HL-60/S4 treated with retinoic acid at 250 ng/mL for 4 days and 3 days (cell line): Measurements from ENCODE around the gene TRIM67.

Experiments
- in situ Hi-C: fragments of 300-500 bp; cut with MboI; formaldehyde crosslinking; loops from 2 replicates; pipeline ENCODE4 v1.7.0; 2022; ENCODE audit warnings: low sequenced_read_pairs

Gene TRIM67

DNA sequence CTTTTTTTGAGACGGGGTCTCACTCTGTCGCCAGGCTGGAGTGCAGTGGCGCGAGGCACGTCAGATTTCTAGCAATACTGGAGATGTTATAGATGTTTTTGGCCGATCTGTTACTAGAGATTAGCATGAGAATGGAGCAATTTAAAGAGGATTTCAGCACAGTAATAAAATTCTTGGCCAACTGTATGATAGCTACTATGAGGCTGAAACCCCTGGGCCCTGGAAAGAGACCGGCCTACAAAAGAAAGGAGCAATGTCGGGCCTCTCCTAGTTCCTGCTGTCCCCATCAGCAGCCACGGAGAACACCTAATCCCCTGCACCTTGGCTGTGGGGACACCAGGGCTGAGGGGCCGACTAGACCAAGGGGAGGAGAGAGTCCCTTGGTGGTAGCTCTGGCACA lies 69.7 kb downstream of the TRIM67 start:
- in situ Hi-C loops, result no loop called here

DNA sequence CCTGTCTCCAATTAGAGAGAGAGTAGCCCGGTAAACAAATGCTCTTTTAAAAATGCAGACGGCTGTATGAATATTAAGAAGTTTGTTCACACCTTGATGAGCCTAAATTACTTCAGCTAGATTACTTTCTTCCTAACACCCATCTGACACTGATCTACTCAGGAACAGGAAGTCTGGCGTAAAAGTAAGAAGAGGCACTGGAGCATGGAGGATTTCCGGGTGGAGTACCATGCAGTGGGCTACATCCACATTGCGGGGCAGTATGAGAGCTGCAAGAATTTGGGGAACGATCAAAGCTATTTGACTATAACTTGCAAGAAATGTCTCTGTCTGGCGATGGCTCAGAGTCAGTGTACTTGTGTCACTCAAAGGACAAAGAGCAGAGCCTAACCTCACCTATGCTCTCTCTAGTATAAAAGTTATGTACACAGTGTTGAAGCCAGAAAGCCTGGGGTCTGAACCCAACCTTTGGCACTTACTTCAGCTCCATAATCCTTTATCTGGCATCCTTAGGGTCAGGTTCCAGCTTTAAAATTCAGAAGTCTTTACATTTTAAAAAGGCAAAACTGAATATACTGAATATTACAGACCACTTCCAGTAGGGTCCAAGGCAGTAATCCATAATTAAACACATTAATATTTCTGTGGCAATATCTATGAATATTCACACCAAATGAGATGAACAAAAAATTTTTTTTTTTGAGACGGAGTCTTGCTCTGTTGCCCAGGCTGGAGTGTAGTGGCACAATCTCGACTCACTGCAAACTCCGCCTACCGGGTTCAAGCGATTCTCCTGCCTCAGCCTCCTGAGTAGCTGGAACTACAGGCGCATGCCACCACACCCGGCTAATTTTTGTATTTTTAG lies 71.2 kb downstream of the TRIM67 start:
- in situ Hi-C loops, result no loop called here

DNA sequence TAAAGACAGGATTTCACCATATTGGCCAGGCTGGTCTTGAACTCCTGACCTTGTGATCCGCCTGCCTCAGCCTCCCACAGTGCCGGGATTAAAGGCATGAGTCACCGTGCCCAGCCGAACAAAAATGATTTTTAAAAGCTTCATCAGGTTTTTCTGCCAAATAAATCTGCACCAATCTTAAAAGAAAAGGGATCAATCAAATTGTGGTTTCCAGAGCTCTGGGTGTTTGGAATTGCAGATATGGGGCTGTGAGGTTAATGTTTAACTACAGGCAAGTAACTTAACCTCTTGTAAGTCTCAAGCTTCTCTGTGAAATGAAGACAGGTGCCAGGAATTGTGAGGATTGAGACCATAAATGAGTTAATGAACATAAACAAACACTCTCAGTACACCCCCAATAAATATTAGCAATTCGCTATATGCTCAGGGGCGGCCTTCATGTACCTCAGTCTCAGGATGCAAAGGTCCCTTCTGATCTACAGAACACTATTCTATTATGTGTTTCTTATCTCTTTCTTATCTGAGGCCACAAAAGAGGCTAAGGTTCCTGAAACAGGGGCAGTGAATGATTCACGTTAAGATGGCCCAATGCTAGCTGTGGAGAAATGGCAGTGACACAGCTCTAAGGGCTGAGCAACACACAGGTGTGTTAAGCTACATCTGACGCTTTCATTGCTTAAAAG lies 72.0 kb downstream of the TRIM67 start:
- in situ Hi-C loops, result no loop called here

DNA sequence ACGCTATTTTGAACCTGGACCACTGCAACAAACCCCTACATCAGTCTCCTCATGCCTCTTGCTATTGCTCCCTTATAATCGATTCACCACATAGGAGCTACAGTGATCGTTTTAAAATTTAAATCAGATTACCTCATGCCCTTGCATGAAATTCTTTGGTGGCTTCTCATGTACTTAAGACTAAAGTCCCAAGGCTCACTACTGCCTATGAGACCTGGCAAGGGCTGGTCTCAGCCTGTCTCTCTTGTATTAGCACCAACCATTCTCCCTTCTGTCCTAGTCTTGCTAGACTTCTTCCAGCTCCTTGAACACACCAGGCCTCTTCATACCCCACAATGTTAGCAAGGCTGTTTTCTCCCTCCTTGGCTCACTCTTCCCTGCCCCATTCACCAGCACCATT lies 72.6 kb downstream of the TRIM67 start:
- in situ Hi-C loops, result no loop called here

DNA sequence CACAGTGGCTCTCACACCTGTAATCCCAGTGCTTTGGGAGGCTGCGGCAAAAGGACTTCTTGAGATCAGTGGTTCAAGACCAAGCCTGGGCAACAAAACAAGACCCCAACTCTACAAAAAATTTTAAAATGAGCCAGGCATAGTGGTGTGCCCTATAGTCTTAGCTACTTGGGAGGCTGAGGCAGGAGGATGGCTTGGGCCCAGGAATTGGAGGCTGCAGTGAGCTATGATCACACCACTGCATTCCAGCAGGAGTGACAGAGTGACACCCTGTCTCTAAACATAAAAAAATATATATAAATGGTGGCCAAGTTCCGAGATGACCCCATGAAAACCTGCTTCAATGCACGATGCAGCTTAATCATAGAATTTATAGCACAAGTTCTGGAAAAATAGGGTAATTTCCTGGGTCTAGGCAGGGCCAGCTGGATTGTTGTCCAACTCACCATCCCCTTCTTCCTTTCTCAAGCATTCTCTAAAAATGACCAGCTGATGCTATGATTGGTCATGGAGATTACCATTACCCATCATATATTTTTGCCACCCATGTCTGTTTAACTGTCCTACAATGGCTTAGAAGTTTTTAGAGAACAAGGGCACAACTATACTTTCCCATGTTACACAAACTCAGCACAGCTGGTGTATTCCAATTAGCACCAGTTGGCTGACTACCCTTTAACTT lies 73.8 kb downstream of the TRIM67 start:
- in situ Hi-C loops, result no loop called here

DNA sequence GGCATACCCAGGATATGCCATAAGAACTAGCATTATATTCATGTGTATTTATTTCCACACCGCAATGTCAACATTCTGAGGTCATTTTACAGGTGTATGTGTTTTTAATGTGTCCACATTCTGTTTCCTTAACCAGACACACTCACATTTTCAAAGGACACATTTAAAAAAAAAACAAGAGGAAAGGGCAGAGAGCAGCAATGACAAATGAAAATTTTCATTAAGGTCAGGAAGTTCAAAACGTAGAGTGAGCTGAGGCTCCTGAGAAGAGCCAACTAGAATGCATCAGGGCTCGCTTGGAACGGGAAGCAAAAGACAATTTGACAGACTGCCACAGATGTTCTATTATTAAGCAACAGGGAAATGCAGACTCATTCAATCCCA lies 74.3 kb downstream of the TRIM67 start:
- in situ Hi-C loops, result no loop called here

DNA sequence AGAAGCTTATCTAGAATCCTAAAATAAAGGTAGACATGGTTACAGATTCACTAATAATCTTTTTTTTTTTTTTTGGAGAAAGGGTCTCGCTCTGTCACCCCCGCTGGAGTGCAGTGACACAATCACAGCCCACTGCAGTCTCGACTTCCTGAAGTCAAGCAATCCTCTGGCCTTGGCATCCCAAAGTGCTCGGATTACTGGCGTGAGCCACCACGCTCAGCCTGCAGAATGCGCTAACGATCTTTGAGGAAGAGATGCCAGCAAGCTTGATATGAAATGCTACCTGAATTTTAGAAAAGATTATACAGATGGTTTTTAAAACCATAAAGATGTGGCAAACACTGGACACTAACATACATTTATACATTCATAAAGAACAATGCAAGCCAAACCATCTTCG lies 75.1 kb downstream of the TRIM67 start:
- in situ Hi-C loops, result no loop called here

DNA sequence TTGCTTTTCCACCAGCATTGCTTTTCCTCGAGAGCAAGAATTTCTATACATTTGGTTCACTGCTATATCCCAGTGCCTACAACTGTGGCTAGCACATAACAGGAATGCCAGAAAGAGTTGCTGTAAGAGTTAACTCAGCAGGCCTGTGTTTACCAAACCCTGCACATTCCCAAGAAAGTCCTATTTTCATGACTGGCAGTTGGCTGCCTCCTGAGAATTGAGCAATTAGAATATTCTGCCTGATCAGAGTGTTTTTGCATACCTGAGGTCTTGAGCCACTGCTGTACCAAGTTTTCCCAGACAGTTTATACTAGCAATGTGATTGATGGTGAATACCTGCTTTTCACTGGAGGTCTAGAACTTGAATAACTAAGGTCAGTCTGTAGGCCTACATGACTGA lies 76.4 kb downstream of the TRIM67 start:
- in situ Hi-C loops, result no loop called here

DNA sequence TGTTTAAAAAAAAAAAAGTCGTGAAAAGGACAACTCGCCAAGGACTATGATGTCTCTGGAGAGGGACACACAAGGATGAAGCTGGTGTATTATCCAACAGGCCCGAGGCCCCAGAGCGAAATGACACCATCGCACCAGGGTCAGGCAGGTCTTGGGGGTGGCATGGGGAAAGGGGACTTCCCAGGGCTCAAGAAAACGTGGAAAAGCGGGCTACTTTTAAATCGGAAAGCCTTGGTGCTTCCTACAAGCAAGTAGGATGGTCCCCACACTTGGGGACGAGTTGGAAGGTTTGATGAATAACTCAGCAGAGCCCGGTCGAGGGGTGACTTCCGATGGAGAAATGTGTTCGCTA lies 78.6 kb downstream of the TRIM67 start:
- in situ Hi-C loops, result no loop called here

DNA sequence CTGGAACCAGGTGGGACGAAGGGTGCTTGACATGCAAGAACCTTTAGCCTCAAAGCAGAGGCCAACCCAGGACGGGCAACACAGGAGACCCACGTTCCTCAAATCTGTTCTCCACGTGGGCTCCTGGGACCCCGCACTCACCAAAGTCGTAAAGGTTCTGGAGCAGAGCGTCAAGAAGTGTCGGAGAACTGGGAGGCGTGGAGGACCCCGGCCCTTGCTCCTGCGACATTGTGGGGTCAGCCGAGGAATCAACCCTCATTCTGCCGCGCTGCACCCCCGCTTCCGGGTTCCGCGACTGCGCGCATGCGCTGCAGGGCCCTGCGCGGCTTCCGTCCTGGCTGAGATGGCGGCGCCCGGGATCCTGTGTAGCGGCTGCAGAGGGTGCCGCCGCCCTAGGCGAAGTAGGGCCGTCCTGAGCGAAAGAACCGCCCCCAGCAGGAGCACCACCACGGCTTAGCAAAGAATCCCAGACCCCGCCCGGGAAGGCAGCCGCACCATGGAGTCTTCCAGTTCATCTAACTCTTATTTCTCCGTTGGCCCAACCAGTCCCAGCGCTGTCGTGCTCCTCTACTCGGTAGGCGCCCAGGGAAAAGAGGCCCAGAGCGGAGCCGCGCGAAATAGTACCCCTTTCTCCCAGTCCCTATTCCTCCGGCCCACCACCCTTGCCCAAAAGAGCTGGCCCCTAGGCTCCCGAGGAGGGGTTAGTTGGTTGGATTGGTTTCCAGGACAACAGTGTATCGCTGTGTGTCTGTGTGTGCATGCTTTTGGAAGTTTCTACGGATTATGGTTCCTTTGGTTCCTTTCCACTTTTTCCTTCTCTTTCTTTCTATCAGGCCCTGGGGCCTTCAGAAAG lies 79.3 kb downstream of the TRIM67 start, which contains the start of gene GNPAT:
GNPAT (plus strand) TSS at position 330 of the 853 bp plus-strand sequence; CDS start at position 497, 167 bp downstream.
- in situ Hi-C loops, result no loop called here

DNA sequence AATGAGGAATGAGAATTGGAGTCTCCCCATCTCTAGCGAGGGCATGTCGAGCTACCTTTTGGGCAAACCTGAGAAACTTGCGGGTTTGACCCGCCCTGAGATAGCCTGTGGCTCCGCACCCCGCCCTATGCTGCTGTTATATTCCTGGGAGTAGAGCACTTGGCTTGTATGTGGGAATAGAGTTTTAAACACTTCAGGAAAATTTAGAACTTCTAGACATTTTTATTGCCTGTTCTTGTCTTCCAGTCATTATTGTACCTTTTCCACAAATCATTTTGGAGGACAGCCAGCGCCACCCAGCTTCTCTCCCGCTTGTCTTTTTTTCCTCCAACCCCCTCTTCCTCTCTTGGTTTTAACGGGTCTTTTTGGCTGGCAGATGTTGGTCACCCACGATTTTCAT lies 79.9 kb downstream of the TRIM67 start:
- in situ Hi-C loops, result no loop called here

DNA sequence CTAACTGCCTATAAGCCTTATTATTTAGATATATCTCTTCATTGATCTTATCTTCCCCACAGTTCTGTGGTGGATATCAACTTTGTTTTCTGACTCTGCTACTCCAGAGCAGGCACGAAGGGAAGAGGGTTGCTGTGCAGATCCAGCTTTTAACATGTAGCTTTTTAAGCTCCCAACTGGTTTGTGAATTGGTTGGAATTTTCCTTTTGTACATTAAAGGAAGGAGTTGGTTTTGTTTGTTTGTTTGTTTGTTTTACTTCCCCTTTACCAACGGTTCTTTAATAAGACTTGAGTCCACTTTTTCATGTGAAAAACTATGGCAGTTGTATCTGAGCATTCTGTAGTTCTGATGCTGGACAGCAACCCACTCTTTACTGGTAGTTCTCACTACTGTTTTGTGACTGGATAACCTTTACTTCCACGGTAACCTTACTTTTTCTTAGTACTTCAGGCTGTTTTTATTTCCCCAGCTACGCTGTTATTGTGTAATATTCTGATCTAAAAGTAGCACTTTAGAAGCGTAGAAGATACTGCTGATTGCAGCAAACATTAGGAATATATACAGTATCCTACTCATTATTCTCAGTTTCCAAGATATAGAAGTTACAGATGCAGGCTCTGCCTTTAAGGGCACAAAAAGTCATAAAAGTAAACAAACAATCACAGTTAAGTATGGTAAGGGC lies 80.8 kb downstream of the TRIM67 start:
- in situ Hi-C loops, result no loop called here

DNA sequence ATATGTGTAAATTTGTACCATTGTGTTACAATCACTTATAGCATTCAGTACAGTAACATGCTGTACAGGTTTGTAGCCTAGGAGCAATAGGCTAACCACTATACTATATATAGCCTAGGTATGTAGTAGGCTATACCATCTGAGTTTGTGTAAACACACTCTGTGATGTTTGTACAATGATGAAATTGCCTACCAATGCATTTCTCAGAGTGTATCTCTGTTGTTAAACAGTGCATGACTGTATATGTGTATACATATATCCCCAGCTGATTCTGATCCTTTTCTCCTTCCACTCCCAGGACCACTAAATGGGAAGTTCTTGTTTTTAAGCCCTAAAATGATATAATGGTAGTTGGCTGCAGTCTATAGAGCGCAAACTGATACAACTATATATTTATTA lies 86.9 kb downstream of the TRIM67 start:
- in situ Hi-C loops, result no loop called here

DNA sequence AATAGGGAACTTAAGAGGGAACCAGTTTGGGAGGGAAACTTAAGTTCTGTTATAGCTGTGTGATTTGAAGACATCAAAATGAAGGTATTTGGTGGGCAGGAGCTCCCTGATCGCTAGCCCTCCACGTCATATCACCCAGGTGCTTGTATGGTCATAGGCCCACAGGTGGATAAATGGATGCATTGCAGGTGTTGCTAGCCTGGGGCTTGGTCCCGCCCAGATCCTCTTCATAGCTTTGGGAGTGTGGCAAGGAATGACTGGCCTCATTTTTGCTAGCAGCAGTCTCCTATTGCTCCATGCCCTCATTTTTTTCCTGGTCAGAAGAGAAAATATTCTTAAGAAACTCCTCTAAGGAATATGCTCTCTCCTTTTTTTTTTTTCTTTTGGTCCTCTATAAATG lies 90.5 kb downstream of the TRIM67 start:
- in situ Hi-C loops, result no loop called here

DNA sequence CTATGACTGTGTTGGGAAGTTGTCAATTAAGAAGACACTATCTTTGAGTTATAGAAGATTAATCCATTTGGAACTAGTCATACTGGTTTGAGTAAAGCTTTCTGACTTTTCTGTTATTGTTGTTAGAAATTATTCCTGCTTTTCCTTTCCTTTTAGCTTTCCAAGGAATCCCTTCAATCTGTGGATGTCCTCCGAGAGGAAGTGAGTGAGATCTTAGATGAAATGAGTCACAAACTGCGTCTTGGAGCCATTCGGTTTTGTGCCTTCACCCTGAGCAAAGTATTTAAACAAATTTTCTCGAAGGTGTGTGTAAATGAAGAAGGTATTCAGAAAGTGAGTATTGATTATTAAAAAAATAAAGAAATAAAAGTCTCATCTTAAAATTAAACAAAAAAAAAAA lies 98.5 kb downstream of the TRIM67 start:
- in situ Hi-C loops, result no loop called here

DNA sequence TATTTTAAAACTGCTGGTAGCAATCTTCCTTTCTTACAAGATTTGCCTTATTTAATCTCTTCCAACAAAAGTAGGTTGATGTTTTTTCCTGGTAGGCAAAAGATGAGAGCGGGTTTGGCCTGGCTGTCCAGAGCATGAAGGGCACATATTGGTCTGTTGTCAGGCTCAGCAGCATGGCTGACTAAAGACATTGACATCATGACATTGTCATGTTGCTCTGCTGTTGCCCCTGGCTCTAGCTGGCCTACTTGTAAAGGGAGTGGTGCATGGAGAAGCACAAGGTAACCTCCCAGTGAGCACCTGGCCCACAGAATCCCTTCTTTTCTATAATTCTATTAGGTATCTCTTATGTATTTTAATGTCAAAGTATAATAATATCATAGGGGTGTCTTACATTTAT lies 102.8 kb downstream of the TRIM67 start:
- in situ Hi-C loops, result no loop called here

DNA sequence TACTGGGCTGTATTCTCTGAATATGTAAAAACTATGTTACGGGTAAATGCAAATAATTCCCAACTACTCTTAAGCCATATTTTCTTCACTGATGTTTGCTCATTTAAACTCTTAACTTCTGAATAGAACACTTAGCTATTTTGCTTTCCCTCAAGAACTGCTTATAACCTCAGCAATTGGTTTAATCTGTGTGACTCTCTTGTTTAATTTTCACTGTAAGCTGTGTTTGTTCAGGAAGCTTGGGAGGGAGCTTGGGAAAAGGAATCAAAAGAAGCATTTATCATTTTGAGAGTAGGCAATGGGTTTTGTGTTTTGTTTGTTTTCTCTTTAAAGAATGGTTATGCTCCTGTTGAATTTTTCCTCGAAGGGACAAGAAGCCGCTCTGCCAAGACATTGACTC lies 103.5 kb downstream of the TRIM67 start:
- in situ Hi-C loops, result no loop called here

DNA sequence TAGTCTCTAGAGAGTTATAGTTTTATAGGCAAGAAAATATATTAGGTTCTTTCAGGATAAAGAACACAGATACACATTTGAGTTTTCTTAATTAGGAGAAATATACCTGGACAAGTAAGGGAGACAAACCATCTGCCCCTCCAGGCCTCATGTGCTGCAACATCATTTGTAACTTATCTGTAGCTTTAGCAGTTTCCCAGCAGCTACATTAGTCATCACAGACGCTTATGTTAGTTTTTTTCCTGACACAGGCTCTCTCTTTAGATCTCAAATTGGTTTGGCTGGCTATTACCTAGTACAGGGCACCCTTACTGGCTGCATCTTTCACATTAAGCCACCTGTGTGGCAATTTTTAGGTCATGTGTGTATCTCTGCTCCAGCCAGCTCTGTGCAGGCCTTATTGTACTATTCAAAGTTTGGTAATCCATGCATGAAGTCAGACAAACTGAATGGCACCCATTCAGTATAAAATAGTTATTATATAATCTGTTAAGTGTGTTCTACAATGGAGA lies 105.0 kb downstream of the TRIM67 start:
- in situ Hi-C loops, result no loop called here
